Body of pancreas (tissue), 4 donors: ENCODE measurements around the gene STPG3.

Experiments used
- CTCF ChIP-seq, 7 experiments: fragments of 450-650 bp in 4 of 7; fragments of 200-600 bp in 3 of 7; sonication (generic) in 3 of 7; IDR thresholded peaks; one replicate each; pipeline ENCODE4 v1.5.1; 2016 to 2019; ENCODE audit warnings: antibody characterized with exemption in 7 of 7
- POLR2A ChIP-seq, 3 donors: fragments of 450-650 bp; IDR thresholded peaks; one replicate each; pipeline ENCODE4 v1.6.1; 2016; ENCODE audit warnings: antibody characterized with exemption in 3 of 3, mild to moderate bottlenecking in 2 of 3

GRCh38 chr9:137295238-137295811, 44.2 kb downstream of the STPG3 start:
- TF ChIP-seq CTCF (IDR thresholded peaks at IDR 0.05) (peak in 4 of 7 experiments; percentile 85 to 90 (median 86)), POLR2A (IDR thresholded peaks at IDR 0.05) (no peak)
